ENCODE measurements around the gene VWA1.
"Not testable (repeated sequence)": the region's sequence is repeated elsewhere in the genome, so short reads cannot be mapped to it uniquely, and the experiment has no call there.

VWA1 gene

GRCh38 chr1:1438531-1439381 lies 3.3 kb downstream of the VWA1 start:
- DNase-seq: no peak

- DNase-seq: no peak
Measured at GRCh38 chr1:1439546-1440261, 4.2 kb downstream of the VWA1 start.

- no peak for DNase-seq
Measured at GRCh38 chr1:1440262-1441001, 4.9 kb downstream of the VWA1 start.

GRCh38 chr1:1441002-1441888 lies 5.8 kb downstream of the VWA1 start:
- DNase-seq: peak; percentile 67

- DNase-seq: no peak
Measured at GRCh38 chr1:1442069-1442770, 6.7 kb downstream of the VWA1 start.

GRCh38 chr1:1446631-1447030 lies 11.1 kb downstream of the VWA1 start:
- not testable (repeated sequence) for DNase-seq

- DNase-seq: no peak
Measured at GRCh38 chr1:1449099-1449739, 13.7 kb downstream of the VWA1 start, which contains the start of gene ATAD3C. Gene ATAD3C, plus strand, starts transcription at chr1:1449689. Its CDS starts 995 bp downstream, at chr1:1450684.

GRCh38 chr1:1450616-1451015 lies 15.1 kb downstream of the VWA1 start:
- not testable (repeated sequence) for DNase-seq

GRCh38 chr1:1451696-1452364 lies 16.3 kb downstream of the VWA1 start:
- DNase-seq: no peak

- not testable (repeated sequence) for DNase-seq
Measured at GRCh38 chr1:1452365-1452739, 16.9 kb downstream of the VWA1 start.

GRCh38 chr1:1452882-1453281 lies 17.4 kb downstream of the VWA1 start:
- DNase-seq: no peak

- not testable (repeated sequence) for DNase-seq
Measured at GRCh38 chr1:1454286-1455056, 19.0 kb downstream of the VWA1 start.

- no peak for DNase-seq
Measured at GRCh38 chr1:1455366-1455884, 19.9 kb downstream of the VWA1 start.

GRCh38 chr1:1455934-1456333 lies 20.4 kb downstream of the VWA1 start:
- DNase-seq: not testable (repeated sequence)

GRCh38 chr1:1456683-1457255 lies 21.3 kb downstream of the VWA1 start:
- DNase-seq: not testable (repeated sequence)

- DNase-seq: not testable (repeated sequence)
Measured at GRCh38 chr1:1459156-1459555, 23.7 kb downstream of the VWA1 start.

GRCh38 chr1:1459711-1460110 lies 24.2 kb downstream of the VWA1 start:
- DNase-seq: not testable (repeated sequence)

- no peak for DNase-seq
Measured at GRCh38 chr1:1460540-1461130, 25.1 kb downstream of the VWA1 start.
